Hepatocyte (in vitro differentiated cells): ENCODE data around the gene PTPRN2. TPM values are rescaled to one million over a fixed set of nuclear protein-coding genes. Genes with fewer than 3 reads are reported as not detected.

Source experiments
- DNase-seq: peaks from one replicate; pipeline ENCODE4 v3.0.0-alpha.2; 2016; ENCODE audit warnings: low spot score
- H2AFZ ChIP-seq: fragments of 200-600 bp; sonication (generic); 2 replicates; pipeline ENCODE4 v1.6.0; 2016; ENCODE audit warnings: antibody characterized with exemption, mild to moderate bottlenecking
- H3K27ac ChIP-seq: fragments of 200-600 bp; sonication (generic); 2 replicates; pipeline ENCODE4 v1.5.1; 2016; ENCODE audit warnings: mild to moderate bottlenecking
- H3K27me3 ChIP-seq: fragments of 200-600 bp; sonication (generic); 2 replicates; pipeline ENCODE4 v1.6.1; 2016
- H3K36me3 ChIP-seq: fragments of 200-600 bp; sonication (generic); replicated peaks from 2 replicates; pipeline ENCODE4 v1.5.1; 2016; ENCODE audit warnings: low read depth; ENCODE audit not compliant: insufficient read depth
- H3K4me1 ChIP-seq: fragments of 200-600 bp; sonication (generic); 2 replicates; pipeline ENCODE4 v1.5.1; 2016; ENCODE audit warnings: mild to moderate bottlenecking, moderate library complexity; ENCODE audit not compliant: insufficient read depth
- H3K4me2 ChIP-seq: fragments of 200-600 bp; sonication (generic); 2 replicates; pipeline ENCODE4 v1.6.0; 2016
- H3K4me3 ChIP-seq: fragments of 200-600 bp; sonication (generic); 2 replicates; pipeline ENCODE4 v1.5.1; 2016; ENCODE audit warnings: mild to moderate bottlenecking
- H3K79me2 ChIP-seq: fragments of 200-600 bp; sonication (generic); 2 replicates; pipeline ENCODE4 v1.6.0; 2017; ENCODE audit warnings: mild to moderate bottlenecking
- H3K9me2 ChIP-seq: fragments of 200-600 bp; sonication (generic); replicated peaks from 2 replicates; pipeline ENCODE4 v1.6.0; 2017; ENCODE audit warnings: mild to moderate bottlenecking; ENCODE audit not compliant: insufficient read depth
- H3K9me3 ChIP-seq: fragments of 200-600 bp; sonication (generic); 2 replicates; pipeline ENCODE4 v1.5.1; 2016; ENCODE audit warnings: low read depth, mild to moderate bottlenecking
- H4K20me1 ChIP-seq: fragments of 200-600 bp; sonication (generic); 2 replicates; pipeline ENCODE4 v1.6.0; 2016; ENCODE audit warnings: mild to moderate bottlenecking; ENCODE audit not compliant: insufficient read depth, poor library complexity, severe bottlenecking
- EZH2 ChIP-seq: fragments of 200-600 bp; sonication (generic); IDR thresholded peaks from 2 replicates; pipeline ENCODE4 v1.6.1; 2016; ENCODE audit warnings: antibody characterized with exemption, mild to moderate bottlenecking, borderline replicate concordance
- EZH2phosphoT487 ChIP-seq: fragments of 200-600 bp; sonication (generic); IDR thresholded peaks from one replicate; pipeline ENCODE4 v1.6.1; 2018; ENCODE audit warnings: antibody characterized with exemption, mild to moderate bottlenecking, low read depth, moderate library complexity; ENCODE audit not compliant: unreplicated experiment, severe bottlenecking
- WGBS: methylation state at CpG from one replicate; pipeline ENCODE4 v1.1.6; 2016; ENCODE audit warnings: low lambda C conversion rate; ENCODE audit errors: missing lambda C conversion rate; 5-methylcytosine and 5-hydroxymethylcytosine counted together
- polyA plus RNA-seq: library from polyadenylated mRNA; unstranded; fragments of >200 nt; fragmentation: Nextera tagmentation; extraction: Ambion mirVana; gene quantifications from 2 replicates; pipeline ENCODE4 v1.2.1, GENCODE V29; 2016
- total RNA-seq: library from RNA; depleted of rRNA; stranded (reverse); fragments of >200 nt; gene quantifications from 2 replicates; pipeline ENCODE4 v1.2.3, GENCODE V29; 2014
- TF ChIP-seq, protein P1 (sequence below): fragments of 200-600 bp; sonication (generic); IDR thresholded peaks from 2 replicates; pipeline ENCODE4 v1.5.1; 2016; ENCODE audit warnings: antibody characterized with exemption, mild to moderate bottlenecking; ENCODE audit not compliant: poor library complexity

PTPRN2 gene
- total and polyA plus RNA-seq, 2 experiments from 2014 or later: 2.1 to 3.3 TPM

DNA sequence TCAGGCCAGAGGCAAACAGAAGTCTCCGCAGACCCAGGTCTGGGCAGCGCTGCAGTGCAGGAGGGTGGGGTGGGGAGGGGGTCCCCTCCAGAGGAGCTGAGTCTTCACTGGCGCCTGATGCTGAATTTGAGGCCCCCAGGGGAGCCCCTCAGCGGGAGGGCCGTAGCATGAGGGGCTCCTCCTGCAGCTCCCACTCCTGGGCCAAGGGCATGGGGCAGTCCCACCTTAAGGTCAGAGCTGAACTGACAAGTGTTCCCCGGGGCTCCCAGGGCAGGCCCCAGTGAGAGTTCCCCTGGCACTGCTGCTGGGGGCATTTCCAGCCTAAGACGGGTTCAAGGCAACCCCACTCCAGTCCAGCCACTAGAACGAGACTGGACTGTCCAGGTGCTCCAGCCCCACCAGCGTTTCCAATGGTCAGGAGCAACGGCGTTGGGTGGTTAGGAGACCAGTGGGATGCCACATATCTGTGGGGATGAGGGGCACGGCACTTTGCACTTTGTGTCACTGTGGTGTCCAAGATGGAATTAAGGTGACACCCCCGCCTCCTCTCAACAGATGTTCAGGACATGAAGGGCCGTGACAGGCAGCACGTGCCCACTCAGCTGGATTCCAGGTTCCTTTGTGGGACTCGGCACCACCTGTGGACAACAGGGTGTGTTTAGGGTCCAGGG, 139.1 kb downstream of the PTPRN2 start:
- no peaks in the 10 kb centered on the region for H4K20me1 ChIP-seq
- WGBS: 94% methylated on average over 16 of the region's 16 CpGs

DNA sequence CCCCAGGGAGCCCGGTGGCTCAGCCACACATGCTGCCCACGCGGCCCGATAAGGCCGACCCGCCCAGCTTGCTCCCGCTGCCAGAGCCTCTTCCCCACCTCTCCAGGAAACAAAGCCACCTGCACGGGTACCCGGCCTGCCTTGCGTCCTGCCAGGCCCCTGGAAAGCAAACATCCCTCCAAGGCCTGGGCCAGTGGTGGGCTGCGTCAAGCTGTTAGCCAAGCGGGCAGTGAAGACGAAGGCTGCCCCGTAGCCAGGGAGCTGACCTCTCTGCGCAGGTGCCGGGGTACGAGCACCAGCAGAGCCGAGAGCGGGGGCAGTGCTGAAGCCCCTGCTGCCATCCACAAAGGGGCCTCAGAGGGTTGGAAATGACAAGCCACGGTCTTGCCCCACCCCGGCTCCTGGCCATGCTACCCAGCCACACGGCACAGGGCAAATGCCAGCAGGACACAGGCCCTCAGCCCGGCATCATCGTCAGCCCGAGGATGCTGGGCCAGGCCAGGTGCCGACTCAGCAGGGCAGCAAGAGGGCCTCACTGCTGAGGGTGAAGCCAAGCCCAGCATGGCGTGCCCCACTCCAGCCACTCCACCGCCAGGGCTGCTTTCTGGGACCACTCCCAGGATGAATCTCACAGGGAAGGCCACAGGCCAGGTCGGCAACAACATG, 140.0 kb downstream of the PTPRN2 start:
- H3K36me3 ChIP-seq: no peaks in the 10 kb centered on the region
- H2AFZ ChIP-seq: no peak overlapping the region
- no peak overlapping the region for H3K4me2 ChIP-seq
- TF ChIP-seq EZH2 (no peak), EZH2phosphoT487 (no peak)
- TF ChIP-seq, protein P1, sequence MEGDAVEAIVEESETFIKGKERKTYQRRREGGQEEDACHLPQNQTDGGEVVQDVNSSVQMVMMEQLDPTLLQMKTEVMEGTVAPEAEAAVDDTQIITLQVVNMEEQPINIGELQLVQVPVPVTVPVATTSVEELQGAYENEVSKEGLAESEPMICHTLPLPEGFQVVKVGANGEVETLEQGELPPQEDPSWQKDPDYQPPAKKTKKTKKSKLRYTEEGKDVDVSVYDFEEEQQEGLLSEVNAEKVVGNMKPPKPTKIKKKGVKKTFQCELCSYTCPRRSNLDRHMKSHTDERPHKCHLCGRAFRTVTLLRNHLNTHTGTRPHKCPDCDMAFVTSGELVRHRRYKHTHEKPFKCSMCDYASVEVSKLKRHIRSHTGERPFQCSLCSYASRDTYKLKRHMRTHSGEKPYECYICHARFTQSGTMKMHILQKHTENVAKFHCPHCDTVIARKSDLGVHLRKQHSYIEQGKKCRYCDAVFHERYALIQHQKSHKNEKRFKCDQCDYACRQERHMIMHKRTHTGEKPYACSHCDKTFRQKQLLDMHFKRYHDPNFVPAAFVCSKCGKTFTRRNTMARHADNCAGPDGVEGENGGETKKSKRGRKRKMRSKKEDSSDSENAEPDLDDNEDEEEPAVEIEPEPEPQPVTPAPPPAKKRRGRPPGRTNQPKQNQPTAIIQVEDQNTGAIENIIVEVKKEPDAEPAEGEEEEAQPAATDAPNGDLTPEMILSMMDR: no peak
- DNase-seq: no peak
- WGBS: 91% methylated on average over 26 of the region's 29 CpGs
- H4K20me1 ChIP-seq: no peaks in the 10 kb centered on the region
- no peak overlapping the region for H3K4me3 ChIP-seq
- no peaks in the 10 kb centered on the region for H3K27me3 ChIP-seq
- H3K4me1 ChIP-seq: no peaks in the 10 kb centered on the region
- no peaks in the 10 kb centered on the region for H3K9me2 ChIP-seq
- no peaks in the 10 kb centered on the region for H3K9me3 ChIP-seq
- H3K79me2 ChIP-seq: no peaks in the 10 kb centered on the region
- no peak overlapping the region for H3K27ac ChIP-seq

More for the DNA sequence above, 139.1 kb downstream of the PTPRN2 start:
- Histone ChIP-seq H3K9me3 (no peaks in the 10 kb centered on the region), H3K4me2 (no peak overlapping the region), H3K79me2 (no peaks in the 10 kb centered on the region), H2AFZ (no peak overlapping the region), H3K4me1 (no peaks in the 10 kb centered on the region), H3K4me3 (no peak overlapping the region), H3K36me3 (no peaks in the 10 kb centered on the region), H3K9me2 (no peaks in the 10 kb centered on the region), H3K27ac (no peak overlapping the region), H3K27me3 (no peaks in the 10 kb centered on the region)
- no peak for DNase-seq
- no peak for TF ChIP-seq EZH2phosphoT487

DNA sequence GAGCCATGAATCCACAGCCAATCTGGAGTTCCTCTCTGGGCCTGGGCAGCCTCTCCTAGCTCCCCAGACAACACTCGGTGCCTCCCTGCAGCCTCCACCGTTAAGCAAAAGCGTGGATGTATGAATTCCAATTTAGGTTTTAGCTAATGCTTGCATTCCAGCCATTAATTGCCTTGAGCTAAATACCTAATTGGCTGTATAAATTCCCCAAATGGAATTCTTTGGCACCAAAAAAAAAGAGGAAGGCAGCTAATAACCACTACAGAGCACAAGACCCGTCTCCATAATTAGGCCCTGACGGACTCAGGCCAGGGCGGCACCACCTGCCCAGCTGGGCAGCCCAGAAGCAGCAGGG, 140.5 kb downstream of the PTPRN2 start:
- no peaks in the 10 kb centered on the region for H3K9me2 ChIP-seq
- H2AFZ ChIP-seq: no peak overlapping the region
- no peak overlapping the region for H3K4me2 ChIP-seq
- no peak for DNase-seq
- no peaks in the 10 kb centered on the region for H3K79me2 ChIP-seq
- no peaks in the 10 kb centered on the region for H3K9me3 ChIP-seq
- WGBS: 73% methylated on average over 6 of the region's 6 CpGs
- TF ChIP-seq, protein P1: no peak
- TF ChIP-seq EZH2phosphoT487 (no peak), EZH2 (no peak)
- H3K4me1 ChIP-seq: no peaks in the 10 kb centered on the region
- H3K36me3 ChIP-seq: no peaks in the 10 kb centered on the region
- no peak overlapping the region for H3K27ac ChIP-seq
- no peak overlapping the region for H3K4me3 ChIP-seq
- no peaks in the 10 kb centered on the region for H3K27me3 ChIP-seq
- H4K20me1 ChIP-seq: no peaks in the 10 kb centered on the region

DNA sequence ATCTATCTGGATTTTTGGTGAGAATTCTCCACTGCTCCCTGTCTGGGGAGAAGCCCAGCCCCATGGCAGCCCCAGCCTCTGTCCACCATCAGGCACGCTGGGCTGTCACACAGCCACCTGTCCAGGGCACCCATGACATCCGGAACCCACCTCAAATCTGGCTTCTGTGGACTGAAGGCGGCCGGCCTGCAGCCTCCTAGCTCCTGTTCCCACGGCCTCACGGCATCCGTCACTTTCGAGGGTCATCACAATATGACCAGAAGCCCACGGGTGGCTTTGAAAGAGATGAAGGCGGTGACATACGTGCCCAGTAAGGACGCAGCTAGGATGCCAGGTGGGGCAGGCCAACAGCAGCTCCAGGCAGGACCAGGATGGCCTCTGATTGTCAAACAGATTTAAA, 140.9 kb downstream of the PTPRN2 start:
- Histone ChIP-seq H2AFZ (no peak overlapping the region), H3K9me2 (no peaks in the 10 kb centered on the region), H4K20me1 (no peaks in the 10 kb centered on the region), H3K36me3 (no peaks in the 10 kb centered on the region), H3K4me1 (no peaks in the 10 kb centered on the region), H3K79me2 (no peaks in the 10 kb centered on the region), H3K9me3 (no peaks in the 10 kb centered on the region), H3K4me3 (no peak overlapping the region), H3K4me2 (no peak overlapping the region), H3K27me3 (no peaks in the 10 kb centered on the region), H3K27ac (no peak overlapping the region)
- WGBS: 91% methylated on average over 12 of the region's 12 CpGs
- TF ChIP-seq, protein P1: no peak
- TF ChIP-seq EZH2phosphoT487 (no peak), EZH2 (no peak)
- DNase-seq: no peak
